Tibial nerve (tissue), 4 donors: ENCODE data around the gene SAMD13. TPM values are rescaled to one million over a fixed set of nuclear protein-coding genes. Genes with fewer than 3 reads are reported as not detected.

Experiments used
- DNase-seq, 2 donors: peaks; one replicate each; pipeline ENCODE4 v3.0.0-alpha.2; 2019; ENCODE audit warnings: low spot score in 2 of 2
- H3K27ac ChIP-seq, 4 donors: fragments of 200-600 bp; sonication (generic) in 3 of 4; one replicate each; pipeline ENCODE4 v1.5.1; 2017 to 2019; ENCODE audit warnings: mild to moderate bottlenecking in 1 of 4
- H3K27me3 ChIP-seq, 2 donors: fragments of 200-600 bp; sonication (generic) in 1 of 2; one replicate each; pipeline versions ENCODE4 v1.5.1 to v1.6.0; 2017 to 2019
- H3K36me3 ChIP-seq, 3 donors: fragments of 200-600 bp; sonication (generic); one replicate each; pipeline ENCODE4 v1.5.1; 2018 to 2019
- H3K4me1 ChIP-seq, 4 donors: fragments of 200-600 bp; sonication (generic) in 3 of 4; one replicate each; pipeline ENCODE4 v1.5.1; 2017 to 2019
- H3K4me3 ChIP-seq, 4 donors: fragments of 200-600 bp; sonication (generic) in 3 of 4; one replicate each; pipeline ENCODE4 v1.5.1; 2017 to 2019; ENCODE audit warnings: mild to moderate bottlenecking in 1 of 4, moderate library complexity in 1 of 4
- H3K9me3 ChIP-seq, 4 donors: fragments of 200-600 bp; sonication (generic) in 3 of 4; one replicate each; pipeline ENCODE4 v1.5.1; 2017 to 2019
- EP300 ChIP-seq, 2 donors: sonication (generic); formaldehyde crosslinking; IDR thresholded peaks; one replicate each; pipeline ENCODE4 v1.6.1; 2017; ENCODE audit warnings: antibody characterized with exemption in 2 of 2, mild to moderate bottlenecking in 1 of 2
- POLR2A ChIP-seq, 2 donors: fragments of 450-650 bp; IDR thresholded peaks; one replicate each; pipeline ENCODE4 v1.6.1; 2017; ENCODE audit warnings: antibody characterized with exemption in 2 of 2, mild to moderate bottlenecking in 2 of 2, moderate library complexity in 2 of 2
- WGBS, 2 donors: methylation state at CpG; one replicate each; pipeline ENCODE4 v1.1.5; 2018; 5-methylcytosine and 5-hydroxymethylcytosine counted together
- small RNA-seq: library from RNA; depleted of rRNA; stranded (forward); fragments of <200 nt; gene quantifications from one replicate; pipeline ENCODE3, GENCODE V24; 2016
- total RNA-seq, 4 donors: library from RNA; depleted of rRNA; stranded (reverse); fragments of >200 nt; gene quantifications; one replicate each; pipeline ENCODE4 v1.1.0, GENCODE V29; 2016
- TF ChIP-seq, protein P1 (sequence below), 5 experiments: fragments of 200-600 bp in 3 of 5; fragments of 450-650 bp in 2 of 5; sonication (generic) in 3 of 5; IDR thresholded peaks; one replicate each; pipeline ENCODE4 v1.5.1; 2016 to 2019; ENCODE audit warnings: antibody characterized with exemption in 5 of 5, mild to moderate bottlenecking in 3 of 5, moderate library complexity in 2 of 5

The SAMD13 gene
- total RNA-seq, 4 donors from 2014 or later: 1.0 to 1.5 TPM; not detected in 2

DNA sequence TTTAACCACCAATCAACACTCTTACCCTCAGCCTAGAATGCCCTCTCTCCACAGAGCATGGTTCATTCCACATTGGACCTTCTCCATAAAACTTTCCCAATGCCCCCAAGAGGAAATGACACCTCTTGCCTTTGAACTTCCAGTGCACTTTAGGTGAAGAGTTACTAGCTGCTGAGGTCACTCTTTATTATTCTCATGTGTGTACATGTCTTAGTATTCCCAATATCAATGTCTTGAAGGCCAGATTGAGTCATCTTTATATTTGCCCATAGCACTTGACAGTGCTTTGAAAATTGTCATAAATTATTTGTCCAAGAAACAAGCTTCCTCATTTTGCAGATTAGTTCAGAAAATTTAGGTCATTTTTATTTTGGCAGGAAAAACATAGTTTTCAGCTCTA is 88.7 kb downstream of the SAMD13 start:
- no peak overlapping the region for H3K27ac ChIP-seq
- H3K27me3 ChIP-seq: no peaks in the 10 kb centered on the region
- no peak overlapping the region for H3K4me3 ChIP-seq
- no peaks in the 10 kb centered on the region for H3K9me3 ChIP-seq
- TF ChIP-seq EP300 (IDR thresholded peaks at IDR 0.05) (no peak), POLR2A (IDR thresholded peaks at IDR 0.05) (no peak)
- TF ChIP-seq, protein P1, sequence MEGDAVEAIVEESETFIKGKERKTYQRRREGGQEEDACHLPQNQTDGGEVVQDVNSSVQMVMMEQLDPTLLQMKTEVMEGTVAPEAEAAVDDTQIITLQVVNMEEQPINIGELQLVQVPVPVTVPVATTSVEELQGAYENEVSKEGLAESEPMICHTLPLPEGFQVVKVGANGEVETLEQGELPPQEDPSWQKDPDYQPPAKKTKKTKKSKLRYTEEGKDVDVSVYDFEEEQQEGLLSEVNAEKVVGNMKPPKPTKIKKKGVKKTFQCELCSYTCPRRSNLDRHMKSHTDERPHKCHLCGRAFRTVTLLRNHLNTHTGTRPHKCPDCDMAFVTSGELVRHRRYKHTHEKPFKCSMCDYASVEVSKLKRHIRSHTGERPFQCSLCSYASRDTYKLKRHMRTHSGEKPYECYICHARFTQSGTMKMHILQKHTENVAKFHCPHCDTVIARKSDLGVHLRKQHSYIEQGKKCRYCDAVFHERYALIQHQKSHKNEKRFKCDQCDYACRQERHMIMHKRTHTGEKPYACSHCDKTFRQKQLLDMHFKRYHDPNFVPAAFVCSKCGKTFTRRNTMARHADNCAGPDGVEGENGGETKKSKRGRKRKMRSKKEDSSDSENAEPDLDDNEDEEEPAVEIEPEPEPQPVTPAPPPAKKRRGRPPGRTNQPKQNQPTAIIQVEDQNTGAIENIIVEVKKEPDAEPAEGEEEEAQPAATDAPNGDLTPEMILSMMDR (IDR thresholded peaks at IDR 0.05): no peak
- no peaks in the 10 kb centered on the region for H3K4me1 ChIP-seq
- H3K36me3 ChIP-seq: no peaks in the 10 kb centered on the region
- no peak for DNase-seq

DNA sequence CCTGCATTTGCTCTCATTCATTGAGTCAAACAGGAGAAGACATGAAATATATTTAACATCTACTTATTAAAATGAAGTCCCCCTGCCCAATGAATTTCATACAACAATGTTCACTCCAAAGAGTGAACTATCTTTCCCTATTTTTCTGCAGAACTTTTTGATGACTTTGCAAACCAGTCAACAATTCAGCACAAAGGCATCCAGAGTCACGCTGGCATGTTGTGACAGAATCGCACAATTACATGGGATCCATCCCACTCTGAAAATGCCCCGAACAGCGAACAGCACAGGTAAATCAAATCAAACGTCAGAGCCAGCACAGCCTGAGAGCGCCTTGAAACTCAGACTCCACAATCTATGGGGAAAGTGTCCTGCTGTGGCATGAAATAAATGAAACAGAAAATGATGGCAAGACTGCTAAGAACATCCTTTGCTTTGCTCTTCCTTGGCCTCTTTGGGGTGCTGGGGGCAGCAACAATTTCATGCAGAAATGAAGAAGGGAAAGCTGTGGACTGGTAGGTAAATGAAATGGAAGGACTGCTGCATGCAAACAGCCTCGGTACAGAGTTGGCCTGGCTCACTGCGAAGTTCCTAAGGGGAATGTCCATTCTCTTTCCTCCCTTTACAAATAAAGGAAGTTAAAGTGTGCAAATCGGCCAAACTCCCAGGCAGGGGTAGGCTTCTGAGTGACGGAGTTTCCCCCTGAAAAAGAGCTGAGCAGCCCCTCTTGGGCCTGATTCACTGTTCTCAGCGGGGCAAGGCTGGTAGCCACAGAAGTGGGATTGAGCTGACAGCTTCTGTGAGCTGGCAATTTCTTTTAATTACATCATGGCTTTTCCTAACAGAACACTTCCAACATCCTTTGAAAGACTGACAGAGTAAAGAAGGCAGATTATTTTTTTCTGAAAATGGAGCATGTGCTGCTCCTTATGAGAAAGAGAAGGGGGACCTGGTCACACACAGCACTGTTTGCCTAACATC is 97.0 kb downstream of the SAMD13 start, which contains the start of gene DNASE2B:
DNASE2B (plus strand) TSS at position 310 of the 981 bp plus-strand sequence; CDS start at position 391, 81 bp downstream.
- H3K9me3 ChIP-seq: no peaks in the 10 kb centered on the region
- H3K27me3 ChIP-seq: no peaks in the 10 kb centered on the region
- DNase-seq: no peak
- H3K27ac ChIP-seq: no peak within 1 kb of the TSS
- H3K4me1 ChIP-seq: no peaks in the 10 kb centered on the region
- H3K4me3 ChIP-seq: no peak within 1 kb of the TSS
- H3K36me3 ChIP-seq: no peaks in the 10 kb centered on the region
- 71 to 77% methylated on average over 11 of the region's 11 CpGs for WGBS, 2 donors
- TF ChIP-seq POLR2A (IDR thresholded peaks at IDR 0.05) (no peak), EP300 (IDR thresholded peaks at IDR 0.05) (no peak)
- TF ChIP-seq, protein P1 (IDR thresholded peaks at IDR 0.05): no peak

Small RNAs within 50 kb of the gene (small RNA-seq; reads per million reads assigned to genes)
- gene RF00410: not detected

Other genes starting within 250 kb of the SAMD13 start
- gene PRKACB, start 157.4 kb upstream of the SAMD13 start, total RNA-seq: 10 to 100 TPM; 13.4 to 17.3 (median 15.3) TPM
- not detected for gene DNASE2B, start 96.8 kb downstream of the SAMD13 start, total RNA-seq
- 10 to 100 TPM; 18.4 to 37.5 (median 26.3) TPM for gene RPF1, start 177.6 kb downstream of the SAMD13 start, total RNA-seq
- gene SPATA1, start 204.7 kb downstream of the SAMD13 start, total RNA-seq: under 1 TPM in 1 of 4 donors, not detected in 3; 0.22 TPM
- gene GNG5, start 204.9 kb downstream of the SAMD13 start, total RNA-seq: 10 to 100 TPM; 39.8 to 76.9 (median 54.8) TPM